ENCODE results near the gene CFAP61.

The CFAP61 gene

DNA sequence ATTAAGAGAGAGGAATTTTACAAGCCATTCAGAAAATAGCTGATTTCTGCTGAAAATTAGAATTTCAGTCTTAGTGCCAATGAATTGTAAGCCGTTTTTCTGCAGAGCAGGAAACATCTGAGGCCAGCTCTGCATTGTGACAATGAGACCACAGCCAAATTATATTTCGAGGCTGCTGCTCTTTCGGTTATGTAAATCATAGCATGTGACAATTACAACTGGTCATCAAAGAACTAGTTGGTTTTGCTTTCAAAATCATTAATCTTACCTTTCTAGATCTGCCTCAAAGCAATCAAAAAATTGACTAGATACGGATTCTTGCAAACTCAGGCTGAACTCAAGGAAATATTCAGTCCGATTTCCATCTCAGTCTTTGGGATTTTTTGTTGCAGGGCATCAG is 282.2 kb downstream of the CFAP61 start:
- Histone ChIP-seq H3K36me3 (ENCODE audit: control insufficient read depth in 2 of 2, insufficient read depth in 1 of 2, low read length in 2 of 2) (no peaks in the 10 kb centered on the region), H3K27ac (ENCODE audit: extremely low read depth, low read depth, low read length) (no peak overlapping the region), H3K4me1 (ENCODE audit: control insufficient read depth, insufficient read depth, low read length) (no peaks in the 10 kb centered on the region), H3K4me3 (ENCODE audit: low read depth, low read length) (no peak overlapping the region), H3K9me3 (ENCODE audit: control insufficient read depth, insufficient read depth, low read depth, low read length) (no peaks in the 10 kb centered on the region)
- ChIA-PET CTCF (interaction anchor here (0.6 kb wide), 1 partner anchor 159 kb away, joined by 3 read pairs; no protein-coding TSS in a partner anchor), POLR2A (no interaction called here)
- TF ChIP-seq BCL11B (tag by site-specific recombination; IDR thresholded peaks at IDR 0.05; ENCODE audit: low read depth) (no peak), ZNF202 (tag by site-specific recombination; IDR thresholded peaks at IDR 0.05; ENCODE audit: borderline replicate concordance) (no peak), ZFHX2 (tag by site-specific recombination; conservative IDR thresholded peaks at IDR 0.05) (no peak), ZNF140 (tag by site-specific recombination; IDR thresholded peaks at IDR 0.05) (no peak), ZNF747 (tag by site-specific recombination; IDR thresholded peaks at IDR 0.05) (no peak), ZNF571 (tag by site-specific recombination; IDR thresholded peaks at IDR 0.05) (no peak), KLF10 (tag by site-specific recombination; IDR thresholded peaks at IDR 0.05) (no peak), ZNF223 (tag by site-specific recombination; IDR thresholded peaks at IDR 0.05) (no peak), ZNF311 (tag by site-specific recombination; IDR thresholded peaks at IDR 0.05; ENCODE audit: borderline replicate concordance) (no peak), ZFP37 (tag by site-specific recombination; IDR thresholded peaks at IDR 0.05) (no peak), GLIS2 (tag by site-specific recombination; IDR thresholded peaks at IDR 0.05) (no peak), PRDM6 (tag by site-specific recombination; IDR thresholded peaks at IDR 0.05) (no peak), ZSCAN16 (tag by site-specific recombination; IDR thresholded peaks at IDR 0.05) (no peak)
- TF ChIP-seq, protein P1, sequence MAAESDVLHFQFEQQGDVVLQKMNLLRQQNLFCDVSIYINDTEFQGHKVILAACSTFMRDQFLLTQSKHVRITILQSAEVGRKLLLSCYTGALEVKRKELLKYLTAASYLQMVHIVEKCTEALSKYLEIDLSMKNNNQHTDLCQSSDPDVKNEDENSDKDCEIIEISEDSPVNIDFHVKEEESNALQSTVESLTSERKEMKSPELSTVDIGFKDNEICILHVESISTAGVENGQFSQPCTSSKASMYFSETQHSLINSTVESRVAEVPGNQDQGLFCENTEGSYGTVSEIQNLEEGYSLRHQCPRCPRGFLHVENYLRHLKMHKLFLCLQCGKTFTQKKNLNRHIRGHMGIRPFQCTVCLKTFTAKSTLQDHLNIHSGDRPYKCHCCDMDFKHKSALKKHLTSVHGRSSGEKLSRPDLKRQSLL (tag by site-specific recombination; IDR thresholded peaks at IDR 0.05): no peak
- TF ChIP-seq, protein P2, sequence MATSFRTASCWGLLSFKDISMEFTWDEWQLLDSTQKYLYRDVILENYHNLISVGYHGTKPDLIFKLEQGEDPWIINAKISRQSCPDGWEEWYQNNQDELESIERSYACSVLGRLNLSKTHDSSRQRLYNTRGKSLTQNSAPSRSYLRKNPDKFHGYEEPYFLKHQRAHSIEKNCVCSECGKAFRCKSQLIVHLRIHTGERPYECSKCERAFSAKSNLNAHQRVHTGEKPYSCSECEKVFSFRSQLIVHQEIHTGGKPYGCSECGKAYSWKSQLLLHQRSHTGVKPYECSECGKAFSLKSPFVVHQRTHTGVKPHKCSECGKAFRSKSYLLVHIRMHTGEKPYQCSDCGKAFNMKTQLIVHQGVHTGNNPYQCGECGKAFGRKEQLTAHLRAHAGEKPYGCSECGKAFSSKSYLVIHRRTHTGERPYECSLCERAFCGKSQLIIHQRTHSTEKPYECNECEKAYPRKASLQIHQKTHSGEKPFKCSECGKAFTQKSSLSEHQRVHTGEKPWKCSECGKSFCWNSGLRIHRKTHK (tag by site-specific recombination; IDR thresholded peaks at IDR 0.05): no peak

GRCh38 chr20:20338133-20338730 is 285.9 kb downstream of the CFAP61 start:
- Histone ChIP-seq H3K36me3 (ENCODE audit: control insufficient read depth in 2 of 2, insufficient read depth in 1 of 2, low read length in 2 of 2) (no peaks in the 10 kb centered on the region), H3K27ac (ENCODE audit: extremely low read depth, low read depth, low read length) (no peak overlapping the region), H3K4me1 (ENCODE audit: control insufficient read depth, insufficient read depth, low read length) (no peaks in the 10 kb centered on the region), H3K4me3 (ENCODE audit: low read depth, low read length) (no peak overlapping the region), H3K9me3 (ENCODE audit: control insufficient read depth, insufficient read depth, low read depth, low read length) (no peaks in the 10 kb centered on the region)
- ChIA-PET CTCF (interaction anchor here (0.6 kb wide), 1 partner anchor 99 kb away, joined by 3 read pairs; no protein-coding TSS in a partner anchor), POLR2A (no interaction called here)
- TF ChIP-seq ZNF223 (tag by site-specific recombination; IDR thresholded peaks at IDR 0.05): no peak
- no peak for TF ChIP-seq MZF1 (tag by site-specific recombination; IDR thresholded peaks at IDR 0.05; ENCODE audit: borderline replicate concordance)
- no peak for TF ChIP-seq SP3 (tag by site-specific recombination; IDR thresholded peaks at IDR 0.05)
- TF ChIP-seq GFI1B (tag by site-specific recombination; IDR thresholded peaks at IDR 0.05): no peak

- Histone ChIP-seq H3K4me3 (ENCODE audit: low read depth, low read length) (no peak overlapping the region), H3K36me3 (ENCODE audit: control insufficient read depth in 2 of 2, insufficient read depth in 1 of 2, low read length in 2 of 2) (no peaks in the 10 kb centered on the region), H3K9me3 (ENCODE audit: control insufficient read depth, insufficient read depth, low read depth, low read length) (no peaks in the 10 kb centered on the region), H3K27ac (ENCODE audit: extremely low read depth, low read depth, low read length) (no peak overlapping the region), H3K4me1 (ENCODE audit: control insufficient read depth, insufficient read depth, low read length) (no peaks in the 10 kb centered on the region)
- ChIA-PET POLR2A (no interaction called here), CTCF (interaction anchor here (0.6 to 0.8 kb wide), 2 partner anchors 208 to 254 kb away, joined by 3 read pairs; no protein-coding TSS in a partner anchor)
- TF ChIP-seq FEZF1 (tag by site-specific recombination; IDR thresholded peaks at IDR 0.05): no peak
- no peak for TF ChIP-seq ZNF510 (tag by site-specific recombination; IDR thresholded peaks at IDR 0.05; ENCODE audit: insufficient replicate concordance)
- TF ChIP-seq ZNF624 (tag by site-specific recombination; IDR thresholded peaks at IDR 0.05): no peak
- no peak for TF ChIP-seq ZNF175 (tag by site-specific recombination; IDR thresholded peaks at IDR 0.05)
- no peak for TF ChIP-seq MEIS1 (CRISPR knock-in tag; IDR thresholded peaks at IDR 0.05; ENCODE audit: borderline replicate concordance)
- TF ChIP-seq ZNF621 (tag by site-specific recombination; IDR thresholded peaks at IDR 0.05): no peak
- TF ChIP-seq ZNF558 (tag by site-specific recombination; IDR thresholded peaks at IDR 0.05): no peak
- TF ChIP-seq ZBTB49 (tag by site-specific recombination; IDR thresholded peaks at IDR 0.05; ENCODE audit: low read depth): no peak
Observed at GRCh38 chr20:20340443-20340842, 288.1 kb downstream of the CFAP61 start.
